Measurements from ENCODE around the gene RPP38. TPM values are rescaled to one million over a fixed set of nuclear protein-coding genes. Genes with fewer than 3 reads are reported as not detected.
A peak's percentile ranks its signal among the peaks of the same experiment; 100 is the strongest.

The RPP38 gene
- total and polyA plus RNA-seq, 2 of the 13 experiments (the other 11 are each of a cell fraction or from before 2014, with no cell fraction given), result 11.7 to 16.4 TPM

GRCh38 chr10:15150563-15150962, 53.4 kb downstream of the RPP38 start (continued):
- TF ChIP-seq, protein P1, sequence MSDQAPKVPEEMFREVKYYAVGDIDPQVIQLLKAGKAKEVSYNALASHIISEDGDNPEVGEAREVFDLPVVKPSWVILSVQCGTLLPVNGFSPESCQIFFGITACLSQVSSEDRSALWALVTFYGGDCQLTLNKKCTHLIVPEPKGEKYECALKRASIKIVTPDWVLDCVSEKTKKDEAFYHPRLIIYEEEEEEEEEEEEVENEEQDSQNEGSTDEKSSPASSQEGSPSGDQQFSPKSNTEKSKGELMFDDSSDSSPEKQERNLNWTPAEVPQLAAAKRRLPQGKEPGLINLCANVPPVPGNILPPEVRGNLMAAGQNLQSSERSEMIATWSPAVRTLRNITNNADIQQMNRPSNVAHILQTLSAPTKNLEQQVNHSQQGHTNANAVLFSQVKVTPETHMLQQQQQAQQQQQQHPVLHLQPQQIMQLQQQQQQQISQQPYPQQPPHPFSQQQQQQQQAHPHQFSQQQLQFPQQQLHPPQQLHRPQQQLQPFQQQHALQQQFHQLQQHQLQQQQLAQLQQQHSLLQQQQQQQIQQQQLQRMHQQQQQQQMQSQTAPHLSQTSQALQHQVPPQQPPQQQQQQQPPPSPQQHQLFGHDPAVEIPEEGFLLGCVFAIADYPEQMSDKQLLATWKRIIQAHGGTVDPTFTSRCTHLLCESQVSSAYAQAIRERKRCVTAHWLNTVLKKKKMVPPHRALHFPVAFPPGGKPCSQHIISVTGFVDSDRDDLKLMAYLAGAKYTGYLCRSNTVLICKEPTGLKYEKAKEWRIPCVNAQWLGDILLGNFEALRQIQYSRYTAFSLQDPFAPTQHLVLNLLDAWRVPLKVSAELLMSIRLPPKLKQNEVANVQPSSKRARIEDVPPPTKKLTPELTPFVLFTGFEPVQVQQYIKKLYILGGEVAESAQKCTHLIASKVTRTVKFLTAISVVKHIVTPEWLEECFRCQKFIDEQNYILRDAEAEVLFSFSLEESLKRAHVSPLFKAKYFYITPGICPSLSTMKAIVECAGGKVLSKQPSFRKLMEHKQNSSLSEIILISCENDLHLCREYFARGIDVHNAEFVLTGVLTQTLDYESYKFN (CRISPR knock-in tag; conservative IDR thresholded peaks at IDR 0.05), result peak; percentile 46; the same call in 1 of the 2 replicates
- TF ChIP-seq FOXP1 (IDR thresholded peaks at IDR 0.05), result no peak
- TF ChIP-seq FOXP1 (CRISPR knock-in tag; IDR thresholded peaks at IDR 0.05), result peak; percentile 36; the same call in 1 of the 2 replicates
- TF ChIP-seq, protein P2, sequence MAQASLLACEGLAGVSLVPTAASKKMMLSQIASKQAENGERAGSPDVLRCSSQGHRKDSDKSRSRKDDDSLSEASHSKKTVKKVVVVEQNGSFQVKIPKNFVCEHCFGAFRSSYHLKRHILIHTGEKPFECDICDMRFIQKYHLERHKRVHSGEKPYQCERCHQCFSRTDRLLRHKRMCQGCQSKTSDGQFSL (CRISPR knock-in tag; IDR thresholded peaks at IDR 0.05), result no peak
- no peak for TF ChIP-seq TBP (CRISPR knock-in tag; IDR thresholded peaks at IDR 0.05)
- no peak for TF ChIP-seq NR2F6 (IDR thresholded peaks at IDR 0.05)
- TF ChIP-seq NR2F6 (CRISPR knock-in tag; IDR thresholded peaks at IDR 0.05), result 0 out of 2 replicates have a peak, but pooled peaks have one; percentile 41
- no peak for TF ChIP-seq HIVEP1 (CRISPR knock-in tag; IDR thresholded peaks at IDR 0.05)
- no peak for TF ChIP-seq MLX (CRISPR knock-in tag; IDR thresholded peaks at IDR 0.05)
- no peak for TF ChIP-seq ZSCAN21 (CRISPR knock-in tag; IDR thresholded peaks at IDR 0.05; ENCODE audit: borderline replicate concordance)
- TF ChIP-seq KLF12 (CRISPR knock-in tag; IDR thresholded peaks at IDR 0.05; ENCODE audit: borderline replicate concordance), result no peak
- TF ChIP-seq SOX6 (IDR thresholded peaks at IDR 0.05), result no peak
- peak; percentile 92 for TF ChIP-seq SOX6 (CRISPR knock-in tag; IDR thresholded peaks at IDR 0.05)
- no peak for TF ChIP-seq CCDC6 (CRISPR knock-in tag; IDR thresholded peaks at IDR 0.05)
- TF ChIP-seq ZNF354B (CRISPR knock-in tag; IDR thresholded peaks at IDR 0.05), result no peak
- peak; percentile 36 for TF ChIP-seq ARID5B (CRISPR knock-in tag; IDR thresholded peaks at IDR 0.05)
- TF ChIP-seq SOX5 (CRISPR knock-in tag; IDR thresholded peaks at IDR 0.05; ENCODE audit: borderline replicate concordance), result peak; percentile 89
- no peak for TF ChIP-seq ZNF143 (CRISPR knock-in tag; IDR thresholded peaks at IDR 0.05)
- peak; percentile 25 for TF ChIP-seq TEAD3 (CRISPR knock-in tag; optimal IDR thresholded peaks at IDR 0.05; ENCODE audit: borderline replicate concordance)
- no peak; the same call in 1 of the 2 replicates for TF ChIP-seq FOXA3 (CRISPR knock-in tag; IDR thresholded peaks at IDR 0.05)
- TF ChIP-seq MATR3 (CRISPR knock-in tag; IDR thresholded peaks at IDR 0.05), result no peak
